ENCODE data around the gene CNST.

DNA sequence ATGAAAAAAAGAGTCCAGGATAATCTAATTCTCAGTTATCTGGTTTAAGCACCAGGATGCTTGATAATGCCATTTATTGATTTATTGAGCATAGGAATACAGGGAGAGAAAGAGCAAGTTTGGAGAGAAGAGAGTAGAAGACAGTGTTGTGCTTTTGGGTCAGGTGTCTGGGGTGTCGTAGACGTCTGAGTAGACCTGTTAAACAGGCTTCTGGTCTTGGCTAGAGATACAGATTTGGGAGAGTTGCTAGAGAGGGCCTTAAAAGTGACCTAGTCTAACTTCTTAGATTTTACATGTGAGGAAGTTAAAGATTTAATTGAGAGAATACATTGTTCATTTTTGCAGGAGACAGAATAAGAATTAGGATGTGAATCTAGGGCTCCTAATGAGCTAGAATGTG, 34.3 kb downstream of the CNST start:
- TF ChIP-seq, protein P1, sequence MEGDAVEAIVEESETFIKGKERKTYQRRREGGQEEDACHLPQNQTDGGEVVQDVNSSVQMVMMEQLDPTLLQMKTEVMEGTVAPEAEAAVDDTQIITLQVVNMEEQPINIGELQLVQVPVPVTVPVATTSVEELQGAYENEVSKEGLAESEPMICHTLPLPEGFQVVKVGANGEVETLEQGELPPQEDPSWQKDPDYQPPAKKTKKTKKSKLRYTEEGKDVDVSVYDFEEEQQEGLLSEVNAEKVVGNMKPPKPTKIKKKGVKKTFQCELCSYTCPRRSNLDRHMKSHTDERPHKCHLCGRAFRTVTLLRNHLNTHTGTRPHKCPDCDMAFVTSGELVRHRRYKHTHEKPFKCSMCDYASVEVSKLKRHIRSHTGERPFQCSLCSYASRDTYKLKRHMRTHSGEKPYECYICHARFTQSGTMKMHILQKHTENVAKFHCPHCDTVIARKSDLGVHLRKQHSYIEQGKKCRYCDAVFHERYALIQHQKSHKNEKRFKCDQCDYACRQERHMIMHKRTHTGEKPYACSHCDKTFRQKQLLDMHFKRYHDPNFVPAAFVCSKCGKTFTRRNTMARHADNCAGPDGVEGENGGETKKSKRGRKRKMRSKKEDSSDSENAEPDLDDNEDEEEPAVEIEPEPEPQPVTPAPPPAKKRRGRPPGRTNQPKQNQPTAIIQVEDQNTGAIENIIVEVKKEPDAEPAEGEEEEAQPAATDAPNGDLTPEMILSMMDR (IDR thresholded peaks at IDR 0.05; ENCODE audit: insufficient read depth, low read length, poor library complexity, severe bottlenecking) = no peak
- no peak for TF ChIP-seq EZH2phosphoT487 (conservative IDR thresholded peaks at IDR 0.05; ENCODE audit: low read length)

Measured in SU-DHL-6 (cell line).